ENCODE results near the gene ELL.

- TF ChIP-seq CTCF (IDR thresholded peaks at IDR 0.05; ENCODE audit: insufficient read depth, low read length), result no peak
- TF ChIP-seq, protein P1, sequence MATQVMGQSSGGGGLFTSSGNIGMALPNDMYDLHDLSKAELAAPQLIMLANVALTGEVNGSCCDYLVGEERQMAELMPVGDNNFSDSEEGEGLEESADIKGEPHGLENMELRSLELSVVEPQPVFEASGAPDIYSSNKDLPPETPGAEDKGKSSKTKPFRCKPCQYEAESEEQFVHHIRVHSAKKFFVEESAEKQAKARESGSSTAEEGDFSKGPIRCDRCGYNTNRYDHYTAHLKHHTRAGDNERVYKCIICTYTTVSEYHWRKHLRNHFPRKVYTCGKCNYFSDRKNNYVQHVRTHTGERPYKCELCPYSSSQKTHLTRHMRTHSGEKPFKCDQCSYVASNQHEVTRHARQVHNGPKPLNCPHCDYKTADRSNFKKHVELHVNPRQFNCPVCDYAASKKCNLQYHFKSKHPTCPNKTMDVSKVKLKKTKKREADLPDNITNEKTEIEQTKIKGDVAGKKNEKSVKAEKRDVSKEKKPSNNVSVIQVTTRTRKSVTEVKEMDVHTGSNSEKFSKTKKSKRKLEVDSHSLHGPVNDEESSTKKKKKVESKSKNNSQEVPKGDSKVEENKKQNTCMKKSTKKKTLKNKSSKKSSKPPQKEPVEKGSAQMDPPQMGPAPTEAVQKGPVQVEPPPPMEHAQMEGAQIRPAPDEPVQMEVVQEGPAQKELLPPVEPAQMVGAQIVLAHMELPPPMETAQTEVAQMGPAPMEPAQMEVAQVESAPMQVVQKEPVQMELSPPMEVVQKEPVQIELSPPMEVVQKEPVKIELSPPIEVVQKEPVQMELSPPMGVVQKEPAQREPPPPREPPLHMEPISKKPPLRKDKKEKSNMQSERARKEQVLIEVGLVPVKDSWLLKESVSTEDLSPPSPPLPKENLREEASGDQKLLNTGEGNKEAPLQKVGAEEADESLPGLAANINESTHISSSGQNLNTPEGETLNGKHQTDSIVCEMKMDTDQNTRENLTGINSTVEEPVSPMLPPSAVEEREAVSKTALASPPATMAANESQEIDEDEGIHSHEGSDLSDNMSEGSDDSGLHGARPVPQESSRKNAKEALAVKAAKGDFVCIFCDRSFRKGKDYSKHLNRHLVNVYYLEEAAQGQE (IDR thresholded peaks at IDR 0.05; ENCODE audit: insufficient replicate concordance, low read depth), result no peak
- no peak for TF ChIP-seq POLR2AphosphoS5 (IDR thresholded peaks at IDR 0.05; ENCODE audit: low read depth)
- TF ChIP-seq GABPA (IDR thresholded peaks at IDR 0.05; ENCODE audit: low read depth), result no peak
These were observed 43.9 kb downstream of the ELL start for GRCh38 chr19:18477974-18478373.

All from HL-60 (cell line).